ENCODE measurements around the gene CCDC106.

The CCDC106 gene

DNA sequence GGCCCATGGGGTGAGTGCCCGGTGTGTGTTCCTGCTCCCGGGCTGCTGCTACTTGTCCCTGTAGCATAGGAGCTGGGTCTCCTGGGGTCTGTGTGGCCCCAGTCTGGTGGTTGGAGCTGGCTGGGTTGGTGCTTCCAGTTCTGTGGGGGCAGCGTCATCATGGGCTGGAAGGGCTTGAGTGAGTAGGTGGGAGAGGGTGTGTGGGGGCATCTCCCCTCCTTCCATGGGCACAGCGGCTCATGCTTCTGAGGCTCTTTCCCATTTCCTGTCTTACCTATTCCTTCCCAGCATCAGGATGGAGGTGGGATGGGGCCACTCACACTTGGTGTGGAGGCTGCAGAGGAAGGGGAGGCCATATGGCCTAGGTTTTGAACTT lies 19.0 kb downstream of the CCDC106 start:
- H3K9me3 Mint-ChIP-seq, result no peaks in the 10 kb centered on the region
- no peaks in the 10 kb centered on the region for H3K27me3 Mint-ChIP-seq
- no peak overlapping the region for H3K4me3 Mint-ChIP-seq
- H3K27ac Mint-ChIP-seq, result peak overlapping the region in 1 of 2 donors; percentile 65
- peaks cover 92% of the 10 kb centered on the region for H3K36me3 Mint-ChIP-seq (ENCODE audit: insufficient read depth)
- peaks cover 22 to 41% of the 10 kb centered on the region in 2 donors for H3K4me1 Mint-ChIP-seq (ENCODE audit: low read depth in 2 of 2)
- ATAC-seq (replicated peaks) (no peak), DNase-seq (no peak)

DNA sequence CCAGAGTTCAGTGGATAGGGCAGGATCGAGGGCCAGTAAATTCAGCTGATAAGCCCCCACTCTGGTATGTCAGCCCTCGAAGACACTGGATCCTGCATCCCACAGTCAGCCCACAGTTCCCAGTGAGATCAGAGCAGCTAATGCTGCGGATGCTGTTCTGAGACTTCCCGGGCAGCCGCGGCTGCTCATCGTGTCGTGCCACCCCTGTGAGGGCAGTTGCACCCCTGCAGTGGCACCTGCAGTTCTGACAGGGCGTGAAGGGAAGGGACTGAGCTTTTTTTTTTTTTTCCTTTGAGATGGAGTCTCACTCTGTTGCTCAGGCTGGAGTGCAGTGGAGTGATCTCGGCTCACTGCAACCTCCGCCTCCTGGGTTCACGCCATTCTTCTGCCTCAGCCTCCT lies 19.5 kb downstream of the CCDC106 start:
- peak overlapping the region in 1 of 2 donors; percentile 65 for H3K27ac Mint-ChIP-seq
- H3K4me1 Mint-ChIP-seq (ENCODE audit: low read depth in 2 of 2), result peaks cover 20 to 40% of the 10 kb centered on the region in 2 donors
- DNase-seq, result no peak

DNA sequence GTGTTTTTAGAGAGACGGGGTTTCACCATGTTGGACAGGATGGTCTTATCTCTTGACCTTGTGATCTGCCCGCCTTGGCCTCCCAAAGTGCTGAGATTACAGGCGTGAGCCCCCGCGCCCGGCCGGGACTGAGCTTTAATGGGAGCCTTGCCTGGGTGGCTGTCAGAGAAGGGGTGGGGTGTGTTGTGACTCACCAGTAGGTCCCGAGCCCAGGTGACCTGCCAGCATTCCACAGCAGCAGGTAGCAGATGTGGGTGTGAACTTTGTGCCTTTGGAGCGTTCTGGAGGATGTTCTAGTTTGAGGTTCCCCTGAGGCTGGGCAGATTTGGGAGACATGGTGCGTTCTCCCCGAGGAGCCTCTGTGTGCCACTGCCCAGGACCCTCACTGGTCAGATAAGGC lies 19.9 kb downstream of the CCDC106 start:
- no peak for DNase-seq
- H3K9me3 Mint-ChIP-seq, result no peaks in the 10 kb centered on the region
- H3K36me3 Mint-ChIP-seq (ENCODE audit: insufficient read depth), result peaks cover 92% of the 10 kb centered on the region
- no peak for ATAC-seq (replicated peaks)
- no peaks in the 10 kb centered on the region for H3K27me3 Mint-ChIP-seq
- no peak overlapping the region for H3K4me3 Mint-ChIP-seq
- peaks cover 20 to 37% of the 10 kb centered on the region in 2 donors for H3K4me1 Mint-ChIP-seq (ENCODE audit: low read depth in 2 of 2)
- peak overlapping the region in 1 of 2 donors; percentile 65 for H3K27ac Mint-ChIP-seq

More for the DNA sequence above, 19.5 kb downstream of the CCDC106 start:
- no peaks in the 10 kb centered on the region for H3K27me3 Mint-ChIP-seq
- no peak overlapping the region for H3K4me3 Mint-ChIP-seq
- ATAC-seq (replicated peaks), result no peak
- peaks cover 92% of the 10 kb centered on the region for H3K36me3 Mint-ChIP-seq (ENCODE audit: insufficient read depth)
- H3K9me3 Mint-ChIP-seq, result no peaks in the 10 kb centered on the region

DNA sequence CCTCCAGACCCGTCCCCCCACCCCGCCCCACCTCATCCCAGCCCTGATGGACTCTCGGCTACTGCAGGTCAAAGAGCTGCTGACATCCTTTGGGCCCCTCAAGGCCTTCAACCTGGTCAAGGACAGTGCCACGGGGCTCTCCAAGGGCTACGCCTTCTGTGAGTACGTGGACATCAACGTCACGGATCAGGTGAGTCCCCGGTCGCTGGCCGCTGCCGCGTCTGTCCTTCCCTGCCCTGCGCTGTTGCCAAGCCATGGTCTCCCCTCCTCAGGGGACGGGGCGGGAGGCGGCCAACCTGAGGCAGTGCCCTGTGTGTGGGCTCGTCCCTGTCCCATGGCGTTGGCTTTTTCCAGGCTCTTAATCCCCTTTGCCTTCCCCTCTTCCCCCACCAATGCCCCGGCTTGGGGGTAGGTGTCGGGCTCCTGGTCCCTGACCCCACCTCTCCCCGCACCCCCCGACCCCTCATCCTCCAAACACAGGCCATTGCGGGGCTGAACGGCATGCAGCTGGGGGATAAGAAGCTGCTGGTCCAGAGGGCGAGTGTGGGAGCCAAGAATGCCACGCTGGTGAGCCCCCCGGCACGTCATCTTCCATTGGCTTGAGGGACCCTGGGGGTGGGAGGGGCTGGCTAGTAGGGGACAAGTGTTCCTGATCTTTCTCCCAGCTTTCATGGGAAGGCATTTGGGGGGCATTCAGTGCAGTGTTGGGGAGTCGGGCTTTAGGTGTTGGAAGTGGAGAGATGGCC lies 20.8 kb downstream of the CCDC106 start:
- Mint-ChIP-seq H3K36me3 (ENCODE audit: insufficient read depth) (peaks cover 92% of the 10 kb centered on the region), H3K9me3 (no peaks in the 10 kb centered on the region), H3K4me3 (no peak overlapping the region), H3K27ac (no peak overlapping the region), H3K4me1 (ENCODE audit: low read depth in 2 of 2) (peaks cover 24 to 32% of the 10 kb centered on the region in 2 donors), H3K27me3 (no peaks in the 10 kb centered on the region)
- ATAC-seq (replicated peaks), result no peak
- DNase-seq, result no peak

DNA sequence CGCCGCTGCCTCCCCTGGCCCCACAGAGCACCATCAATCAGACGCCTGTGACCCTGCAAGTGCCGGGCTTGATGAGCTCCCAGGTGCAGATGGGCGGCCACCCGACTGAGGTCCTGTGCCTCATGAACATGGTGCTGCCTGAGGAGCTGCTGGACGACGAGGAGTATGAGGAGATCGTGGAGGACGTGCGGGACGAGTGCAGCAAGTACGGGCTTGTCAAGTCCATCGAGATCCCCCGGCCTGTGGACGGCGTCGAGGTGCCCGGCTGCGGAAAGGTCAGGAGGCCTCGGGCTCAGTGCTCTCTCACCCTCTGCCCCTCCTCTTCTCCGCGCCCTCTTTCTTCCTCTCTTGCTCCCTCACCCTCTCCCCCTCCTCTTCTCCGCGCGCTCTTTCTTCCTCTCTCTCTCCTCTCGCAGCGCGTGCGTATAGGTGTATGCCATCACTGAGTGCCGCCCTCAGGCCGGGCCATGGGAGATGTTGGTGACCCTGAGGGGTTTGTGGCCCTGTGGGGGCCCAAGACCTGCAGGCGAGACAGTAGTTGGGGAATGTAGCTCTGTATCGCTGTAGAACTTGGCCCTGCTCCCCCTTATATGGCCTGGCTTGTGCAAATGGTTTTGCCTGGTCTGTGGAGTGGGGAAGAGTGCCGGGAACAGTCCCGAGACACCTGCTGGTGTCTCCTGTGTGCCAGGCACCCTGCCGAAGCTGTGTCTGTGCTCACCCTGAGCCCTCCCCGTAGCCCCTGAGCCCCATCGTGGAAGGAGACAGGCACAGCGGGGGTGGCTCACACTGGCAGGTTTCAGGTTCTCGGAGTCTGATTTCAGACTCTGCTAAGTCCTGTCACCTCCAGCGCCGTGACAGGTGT lies 21.6 kb downstream of the CCDC106 start:
- Mint-ChIP-seq H3K4me1 (ENCODE audit: low read depth in 2 of 2) (peaks cover 22 to 29% of the 10 kb centered on the region in 2 donors), H3K4me3 (no peak overlapping the region), H3K27ac (peak overlapping the region in 1 of 2 donors; percentile 87)

DNA sequence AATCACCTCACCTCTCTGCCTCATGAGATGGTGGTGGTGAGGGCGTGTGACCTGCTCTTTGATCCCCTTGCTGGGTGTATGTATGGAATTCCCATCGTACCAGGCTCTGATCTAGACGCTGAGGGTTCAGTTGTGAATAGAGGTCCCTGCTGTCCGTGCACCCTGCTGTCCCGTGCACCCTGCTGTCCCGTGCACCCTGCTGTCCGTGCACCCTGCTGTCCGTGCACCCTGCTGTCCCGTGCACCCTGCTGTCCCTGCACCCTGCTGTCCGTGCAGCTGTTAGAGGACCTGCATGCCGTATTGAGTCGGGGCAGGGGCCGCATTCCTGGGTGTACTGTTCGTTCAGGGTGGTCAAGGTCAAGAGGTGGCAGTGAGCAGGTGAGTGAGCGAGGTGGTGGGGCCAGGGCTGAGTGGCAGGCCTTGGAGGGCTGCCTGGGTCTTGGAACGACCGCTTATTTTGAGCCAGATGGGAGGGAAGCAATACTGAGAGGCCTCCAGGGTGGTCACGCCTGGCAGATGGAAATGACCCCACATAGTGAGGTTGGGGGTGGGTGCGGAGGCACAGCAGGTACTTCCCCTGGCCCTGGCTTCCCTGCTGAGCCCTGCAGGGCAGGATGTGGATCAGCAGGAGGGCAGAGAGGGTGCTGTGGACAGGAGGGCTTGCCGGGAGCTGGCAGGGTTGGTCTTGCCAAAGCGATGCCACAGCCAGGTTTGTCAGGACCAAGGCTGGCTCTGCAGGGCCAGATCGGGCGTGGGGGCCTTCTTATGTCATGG lies 22.5 kb downstream of the CCDC106 start:
- DNase-seq, result no peak
- peak overlapping the region in 1 of 2 donors; percentile 70 for H3K27ac Mint-ChIP-seq
- H3K9me3 Mint-ChIP-seq, result no peaks in the 10 kb centered on the region
- peaks cover 24 to 28% of the 10 kb centered on the region in 2 donors for H3K4me1 Mint-ChIP-seq (ENCODE audit: low read depth in 2 of 2)
- no peak overlapping the region for H3K4me3 Mint-ChIP-seq
- H3K27me3 Mint-ChIP-seq, result no peaks in the 10 kb centered on the region
- ATAC-seq (replicated peaks), result no peak
- peaks cover 92% of the 10 kb centered on the region for H3K36me3 Mint-ChIP-seq (ENCODE audit: insufficient read depth)

More for the DNA sequence above, 21.6 kb downstream of the CCDC106 start:
- Mint-ChIP-seq H3K27me3 (no peaks in the 10 kb centered on the region), H3K36me3 (ENCODE audit: insufficient read depth) (peaks cover 92% of the 10 kb centered on the region), H3K9me3 (no peaks in the 10 kb centered on the region)
- DNase-seq (no peak), ATAC-seq (replicated peaks) (no peak)

DNA sequence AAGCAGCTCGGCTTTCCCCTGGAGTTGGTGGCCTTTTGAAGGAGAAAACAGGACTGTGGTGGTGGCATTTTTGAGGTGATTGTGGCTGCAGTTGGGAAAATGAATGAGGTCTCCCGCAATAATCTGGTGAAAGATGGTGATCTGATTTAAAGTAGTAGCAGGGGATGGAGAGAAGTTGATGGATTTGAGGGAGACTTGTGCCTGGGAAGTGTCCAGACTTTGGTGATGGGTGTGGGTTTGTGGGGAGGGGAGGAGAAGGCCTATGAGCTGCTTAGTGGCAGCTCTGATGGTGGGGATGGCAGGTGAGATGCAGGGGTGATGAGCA lies 23.0 kb downstream of the CCDC106 start:
- peak overlapping the region; percentile 58 to 70 for H3K27ac Mint-ChIP-seq
- no peaks in the 10 kb centered on the region for H3K27me3 Mint-ChIP-seq
- DNase-seq (no peak), ATAC-seq (replicated peaks) (no peak)
- H3K4me3 Mint-ChIP-seq, result no peak overlapping the region
- H3K36me3 Mint-ChIP-seq (ENCODE audit: insufficient read depth), result peaks cover 91% of the 10 kb centered on the region
- peaks cover 30% of the 10 kb centered on the region in 2 donors for H3K4me1 Mint-ChIP-seq (ENCODE audit: low read depth in 2 of 2)
- H3K9me3 Mint-ChIP-seq, result no peaks in the 10 kb centered on the region

DNA sequence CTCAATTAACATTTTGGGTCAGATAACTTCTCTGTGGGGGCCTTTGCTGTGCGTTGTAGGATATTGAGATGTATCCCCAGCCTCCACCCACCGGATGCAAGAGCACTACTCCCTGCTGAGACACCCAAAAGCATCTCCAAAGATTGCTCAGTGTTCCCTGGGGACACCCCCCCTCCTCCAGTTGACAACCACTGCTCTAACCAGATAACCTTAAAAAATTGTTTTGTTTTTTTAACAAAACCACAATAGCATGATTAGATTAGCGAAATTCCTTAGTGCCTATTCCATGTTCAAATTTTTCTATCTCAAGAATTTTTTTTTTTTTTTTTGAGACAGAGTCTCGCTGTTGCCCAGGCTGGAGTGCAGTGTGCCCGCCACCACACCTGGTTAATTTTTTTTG lies 24.4 kb downstream of the CCDC106 start:
- no peaks in the 10 kb centered on the region for H3K27me3 Mint-ChIP-seq
- H3K9me3 Mint-ChIP-seq, result no peaks in the 10 kb centered on the region
- ATAC-seq (replicated peaks) (no peak), DNase-seq (no peak)
- no peak overlapping the region for H3K4me3 Mint-ChIP-seq
- peaks cover 35 to 39% of the 10 kb centered on the region in 2 donors for H3K4me1 Mint-ChIP-seq (ENCODE audit: low read depth in 2 of 2)
- peaks cover 77% of the 10 kb centered on the region for H3K36me3 Mint-ChIP-seq (ENCODE audit: insufficient read depth)
- H3K27ac Mint-ChIP-seq, result peak overlapping the region in 1 of 2 donors; percentile 95

DNA sequence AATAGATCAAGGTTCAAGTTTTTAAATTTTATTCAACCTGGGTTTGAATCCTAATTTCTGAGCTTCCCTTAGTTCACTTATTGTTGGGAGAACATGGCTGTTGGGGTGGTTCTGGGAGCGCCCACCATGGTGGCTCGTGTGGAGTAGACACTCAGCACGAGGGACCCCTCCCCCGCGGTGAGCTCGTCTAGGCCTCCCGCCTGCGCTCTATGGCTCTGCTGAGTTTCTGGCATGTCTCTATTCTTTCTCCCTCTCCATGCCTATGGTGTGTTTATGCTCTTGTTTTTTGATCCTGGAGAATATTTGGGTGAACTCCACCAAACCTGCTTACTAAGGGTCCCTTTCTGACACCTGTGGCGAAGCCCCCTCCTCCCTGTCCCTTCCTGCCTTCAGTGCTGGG lies 25.5 kb downstream of the CCDC106 start:
- H3K9me3 Mint-ChIP-seq, result no peaks in the 10 kb centered on the region
- no peak for ATAC-seq (replicated peaks)
- no peaks in the 10 kb centered on the region for H3K27me3 Mint-ChIP-seq
- H3K36me3 Mint-ChIP-seq (ENCODE audit: insufficient read depth), result peaks cover 75% of the 10 kb centered on the region
- H3K27ac Mint-ChIP-seq, result peak overlapping the region; percentile 77 to 95
- no peak for DNase-seq
- H3K4me1 Mint-ChIP-seq (ENCODE audit: low read depth in 2 of 2), result peaks cover 44 to 48% of the 10 kb centered on the region in 2 donors
- H3K4me3 Mint-ChIP-seq, result peak overlapping the region in 1 of 2 donors; percentile 15

DNA sequence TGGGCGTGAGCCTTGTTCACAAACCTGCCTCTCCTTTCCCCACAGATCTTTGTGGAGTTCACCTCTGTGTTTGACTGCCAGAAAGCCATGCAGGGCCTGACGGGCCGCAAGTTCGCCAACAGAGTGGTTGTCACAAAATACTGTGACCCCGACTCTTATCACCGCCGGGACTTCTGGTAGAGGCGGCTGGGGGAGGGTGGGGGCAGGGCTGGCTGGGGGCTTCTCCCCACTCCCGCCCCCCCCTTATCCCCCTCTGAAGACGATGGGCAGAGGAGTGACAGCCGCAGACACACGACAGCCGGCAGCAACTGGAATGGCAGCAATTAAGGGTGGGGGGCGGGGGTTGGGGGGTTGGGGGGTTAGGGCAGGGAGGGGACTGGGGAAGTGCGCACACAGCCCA lies 25.9 kb downstream of the CCDC106 start:
- Mint-ChIP-seq H3K27me3 (no peaks in the 10 kb centered on the region), H3K27ac (peak overlapping the region; percentile 77 to 95), H3K4me3 (peak overlapping the region; percentile 15 to 90), H3K36me3 (ENCODE audit: insufficient read depth) (peaks cover 78% of the 10 kb centered on the region), H3K4me1 (ENCODE audit: low read depth in 2 of 2) (peaks cover 47 to 48% of the 10 kb centered on the region in 2 donors), H3K9me3 (no peaks in the 10 kb centered on the region)
- DNase-seq (no peak), ATAC-seq (replicated peaks) (no peak)

DNA sequence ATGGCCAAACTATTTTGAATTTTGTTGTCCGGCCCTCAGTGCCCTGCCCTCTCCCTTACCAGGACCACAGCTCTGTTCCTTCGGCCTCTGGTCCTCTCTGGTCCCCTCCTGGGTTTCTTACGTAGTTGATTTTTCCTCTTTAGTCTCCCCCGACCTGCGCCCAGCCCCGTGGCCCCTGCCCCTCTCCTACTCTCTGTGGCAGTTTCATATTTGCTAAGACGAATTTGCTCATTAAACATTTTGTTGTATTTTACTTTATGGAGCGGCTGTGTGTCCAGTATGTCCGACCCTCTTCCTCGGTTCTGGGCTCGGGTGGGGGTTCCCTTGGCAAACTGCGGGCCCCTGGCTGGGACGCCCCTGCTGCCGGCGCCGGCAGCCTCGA lies 26.4 kb downstream of the CCDC106 start:
- DNase-seq (no peak), ATAC-seq (replicated peaks) (no peak)
- Mint-ChIP-seq H3K4me1 (ENCODE audit: low read depth in 2 of 2) (peaks cover 48 to 49% of the 10 kb centered on the region in 2 donors), H3K36me3 (ENCODE audit: insufficient read depth) (peaks cover 74% of the 10 kb centered on the region), H3K9me3 (no peaks in the 10 kb centered on the region), H3K27ac (peak overlapping the region; percentile 93 to 95), H3K4me3 (peak overlapping the region; percentile 90), H3K27me3 (no peaks in the 10 kb centered on the region)

DNA sequence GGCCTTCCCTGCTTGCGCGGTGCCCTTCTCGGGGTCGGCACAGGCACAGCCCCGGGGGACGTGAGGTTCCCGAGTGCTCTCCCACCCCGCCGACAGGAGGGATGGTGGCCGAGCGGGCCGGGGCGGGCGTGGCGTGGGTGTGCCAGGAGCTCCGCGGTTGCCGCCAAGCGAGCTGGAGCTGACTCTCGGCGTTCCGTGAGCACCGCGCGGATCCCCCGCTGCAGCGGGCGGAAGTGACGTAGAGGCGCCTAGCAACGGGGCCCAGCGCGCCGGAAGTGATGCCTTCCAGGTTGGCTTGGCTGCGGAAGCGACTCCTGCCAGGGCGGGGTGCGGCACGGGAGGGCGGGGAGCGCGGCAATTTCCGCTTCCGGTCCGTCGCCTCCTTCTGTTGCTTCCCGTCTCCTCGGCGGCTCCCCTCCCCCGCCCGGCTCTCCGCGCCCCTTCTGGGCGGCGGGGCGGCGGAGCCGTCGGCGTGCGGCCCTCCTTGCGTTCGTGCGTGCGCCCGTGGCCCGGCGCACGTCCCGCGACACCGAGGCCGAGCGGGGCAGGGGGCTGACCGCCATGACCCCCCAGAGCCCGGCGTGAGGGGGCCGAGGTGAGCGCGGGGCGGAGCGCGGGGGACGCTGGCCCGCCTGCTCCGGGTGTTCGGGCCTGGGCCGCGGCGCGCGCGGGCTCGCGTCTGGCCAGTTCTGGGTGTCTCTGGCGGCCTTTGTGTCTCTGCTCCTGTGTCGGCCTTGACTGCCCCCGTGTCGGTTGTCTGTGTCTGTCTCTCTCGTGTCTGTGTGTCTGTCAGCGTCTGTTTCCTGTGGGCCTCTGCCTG lies 27.0 kb downstream of the CCDC106 start, which contains the start of gene EPN1:
TSS of gene EPN1 (plus strand) at position 386 of the 820 bp plus-strand sequence. CDS start 3,402 bp downstream, outside the sequence.
- peak within 1 kb of the TSS; percentile 90 for H3K4me3 Mint-ChIP-seq
- no peaks in the 10 kb centered on the region for H3K27me3 Mint-ChIP-seq
- peaks cover 70% of the 10 kb centered on the region for H3K36me3 Mint-ChIP-seq (ENCODE audit: insufficient read depth)
- H3K4me1 Mint-ChIP-seq (ENCODE audit: low read depth in 2 of 2), result peaks cover 50% of the 10 kb centered on the region in 2 donors
- DNase-seq, result peak; percentile 94 to 95 (median 95)
- no peaks in the 10 kb centered on the region for H3K9me3 Mint-ChIP-seq
- H3K27ac Mint-ChIP-seq, result peak within 1 kb of the TSS; percentile 93 to 95
- ATAC-seq (replicated peaks), result peak; percentile 90

All from effector memory CD8-positive, alpha-beta T cell (primary cell).